Upper lobe of left lung (tissue), 4 donors: Measurements from ENCODE around the gene PREX1.

Experiments
- POLR2A ChIP-seq, 4 donors: fragments of 450-650 bp; IDR thresholded peaks; one replicate each; pipeline ENCODE4 v1.5.1; 2016 to 2017; ENCODE audit warnings: antibody characterized with exemption in 4 of 4, mild to moderate bottlenecking in 2 of 4
- TF ChIP-seq, protein P1 (sequence below), 6 experiments: fragments of 450-650 bp in 4 of 6; fragments of 200-600 bp in 2 of 6; sonication (generic) in 2 of 6; IDR thresholded peaks; one replicate each; pipeline ENCODE4 v1.5.1; 2016 to 2019; ENCODE audit warnings: antibody characterized with exemption in 6 of 6

DNA sequence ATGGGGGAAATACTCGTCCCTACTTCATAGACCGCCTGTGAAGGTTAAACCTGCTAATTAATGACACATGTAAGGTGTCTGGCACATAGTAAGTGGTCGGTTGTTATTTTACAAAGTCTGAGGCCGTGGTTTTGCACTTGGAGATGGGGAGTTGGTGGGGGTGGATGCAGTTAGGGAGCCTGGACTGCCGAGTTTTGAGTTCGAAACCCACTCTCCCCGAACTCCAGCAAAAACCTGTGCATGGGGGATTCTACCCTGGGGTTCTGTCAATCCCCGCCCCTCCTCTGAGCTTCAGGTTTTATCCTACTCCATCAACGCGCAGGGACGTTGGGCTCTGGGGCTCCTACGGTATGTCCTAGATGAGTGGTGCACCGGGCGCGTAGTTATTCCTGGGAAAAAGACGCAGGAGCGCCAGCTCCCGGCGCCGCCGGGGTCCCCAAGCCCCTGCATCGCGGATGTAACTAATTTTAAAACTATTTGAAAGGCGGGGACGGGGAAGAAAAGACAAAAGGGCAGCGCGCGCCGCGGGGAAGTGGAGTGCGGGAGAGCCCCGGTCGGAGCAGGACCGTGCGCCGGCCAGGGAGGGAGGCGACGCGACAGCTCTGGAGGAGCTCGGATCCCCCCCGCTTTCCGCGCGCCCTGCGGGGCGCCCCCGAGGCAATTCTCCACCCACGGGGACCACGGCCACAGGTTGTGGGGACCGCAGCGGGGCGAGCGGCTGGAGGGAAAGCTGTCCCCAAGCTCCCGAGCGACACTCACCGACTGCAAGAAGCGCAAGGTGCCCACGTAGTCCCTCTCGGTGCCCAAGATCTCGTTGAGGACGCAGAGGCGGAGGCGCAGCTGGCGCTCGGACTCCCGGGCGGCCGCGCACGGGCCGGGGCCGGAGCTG is 672 bp downstream of the PREX1 start:
- TF ChIP-seq, protein P1, sequence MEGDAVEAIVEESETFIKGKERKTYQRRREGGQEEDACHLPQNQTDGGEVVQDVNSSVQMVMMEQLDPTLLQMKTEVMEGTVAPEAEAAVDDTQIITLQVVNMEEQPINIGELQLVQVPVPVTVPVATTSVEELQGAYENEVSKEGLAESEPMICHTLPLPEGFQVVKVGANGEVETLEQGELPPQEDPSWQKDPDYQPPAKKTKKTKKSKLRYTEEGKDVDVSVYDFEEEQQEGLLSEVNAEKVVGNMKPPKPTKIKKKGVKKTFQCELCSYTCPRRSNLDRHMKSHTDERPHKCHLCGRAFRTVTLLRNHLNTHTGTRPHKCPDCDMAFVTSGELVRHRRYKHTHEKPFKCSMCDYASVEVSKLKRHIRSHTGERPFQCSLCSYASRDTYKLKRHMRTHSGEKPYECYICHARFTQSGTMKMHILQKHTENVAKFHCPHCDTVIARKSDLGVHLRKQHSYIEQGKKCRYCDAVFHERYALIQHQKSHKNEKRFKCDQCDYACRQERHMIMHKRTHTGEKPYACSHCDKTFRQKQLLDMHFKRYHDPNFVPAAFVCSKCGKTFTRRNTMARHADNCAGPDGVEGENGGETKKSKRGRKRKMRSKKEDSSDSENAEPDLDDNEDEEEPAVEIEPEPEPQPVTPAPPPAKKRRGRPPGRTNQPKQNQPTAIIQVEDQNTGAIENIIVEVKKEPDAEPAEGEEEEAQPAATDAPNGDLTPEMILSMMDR (IDR thresholded peaks at IDR 0.05): no peak
- TF ChIP-seq POLR2A (IDR thresholded peaks at IDR 0.05): no peak
